GM18951 (cell line): ENCODE data around the gene SRD5A2.

Source experiments
- POLR2A ChIP-seq: IDR thresholded peaks from 4 replicates; pipeline ENCODE4 v1.6.1; 2011; ENCODE audit warnings: mild to moderate bottlenecking; ENCODE audit not compliant: insufficient read length, insufficient read depth; ENCODE audit errors: extremely low read depth
- in situ Hi-C: fragments of 300-500 bp; cut with MboI; formaldehyde crosslinking; loops from one replicate; pipeline ENCODE4 v1.12.0; 2022; ENCODE audit warnings: low sequenced_read_pairs, mixed read lengths, inconsistent platforms; ENCODE audit not compliant: unreplicated experiment

The SRD5A2 gene

DNA sequence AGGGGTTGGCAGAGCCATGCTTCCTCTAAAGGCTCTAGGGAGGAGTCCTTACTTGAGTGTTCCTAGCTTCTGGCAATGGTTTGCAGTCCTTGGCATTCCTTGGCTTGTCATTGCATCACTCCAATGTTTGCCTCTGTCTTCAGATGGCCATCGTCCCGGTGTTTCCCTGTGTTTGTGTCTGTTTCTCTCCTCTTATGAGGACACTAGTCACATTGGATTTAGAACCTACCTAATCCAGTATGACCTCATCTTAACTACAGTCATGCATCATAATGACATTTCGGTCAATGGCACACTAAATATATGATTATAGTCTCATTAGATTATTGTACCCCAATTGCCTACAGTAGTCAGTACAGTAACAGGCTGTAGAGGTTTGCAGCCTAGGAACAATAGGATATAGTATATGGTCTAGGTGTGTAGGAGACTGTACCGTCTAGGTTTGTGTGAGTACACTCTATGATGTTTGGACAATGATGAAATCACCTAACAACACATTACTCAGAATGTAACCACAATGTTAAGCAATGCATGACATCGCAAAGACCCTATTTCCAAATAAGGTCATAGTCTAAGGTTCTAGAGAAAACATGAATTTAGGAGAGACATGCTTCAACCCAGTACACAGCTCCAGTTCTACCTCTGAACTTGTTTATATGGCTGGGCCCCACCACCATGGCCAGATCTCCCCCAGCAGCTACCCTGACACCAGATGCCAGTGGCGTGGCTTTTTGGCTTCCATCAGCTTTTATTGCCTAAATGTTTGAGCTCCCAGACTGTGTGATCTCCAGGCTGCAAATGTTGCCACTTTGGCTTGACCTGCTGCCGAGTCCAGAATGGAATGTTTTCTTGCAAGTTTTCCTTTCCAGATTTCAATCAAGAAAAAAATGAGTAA is 22.1 kb downstream of the SRD5A2 start:
- in situ Hi-C loops = no loop called here
- TF ChIP-seq POLR2A = no peak

- TF ChIP-seq POLR2A = no peak
- in situ Hi-C loops = no loop called here
Observed at GRCh38 chr2:31556940-31557339, 23.8 kb downstream of the SRD5A2 start.

GRCh38 chr2:31555967-31556706 is 24.6 kb downstream of the SRD5A2 start:
- TF ChIP-seq POLR2A = no peak
- in situ Hi-C loops = no loop called here

- in situ Hi-C loops = no loop called here
- TF ChIP-seq POLR2A = no peak
Observed at GRCh38 chr2:31553362-31553761, 27.4 kb downstream of the SRD5A2 start.

GRCh38 chr2:31547485-31547884 is 33.3 kb downstream of the SRD5A2 start:
- in situ Hi-C loops = no loop called here
- no peak for TF ChIP-seq POLR2A

DNA sequence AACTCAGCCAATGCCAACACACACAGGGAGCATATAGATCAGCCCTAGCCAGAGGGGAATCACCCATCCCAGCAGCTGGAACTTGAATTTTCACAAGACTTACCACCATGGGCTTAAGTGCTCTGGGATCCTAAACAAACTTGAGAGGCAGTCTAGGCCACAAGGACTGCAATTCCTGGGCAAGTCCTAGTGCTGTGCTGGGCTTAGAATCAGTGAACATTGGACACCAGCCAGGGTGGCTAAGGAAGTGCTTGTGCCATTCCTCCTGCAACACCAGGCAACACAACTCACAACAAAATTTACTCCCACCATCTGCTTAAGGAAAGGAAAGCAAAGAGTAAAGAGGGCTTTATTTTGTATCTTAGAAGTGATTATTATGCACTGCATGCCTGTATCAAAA is 38.9 kb downstream of the SRD5A2 start:
- no peak for TF ChIP-seq POLR2A
- in situ Hi-C loops = no loop called here

DNA sequence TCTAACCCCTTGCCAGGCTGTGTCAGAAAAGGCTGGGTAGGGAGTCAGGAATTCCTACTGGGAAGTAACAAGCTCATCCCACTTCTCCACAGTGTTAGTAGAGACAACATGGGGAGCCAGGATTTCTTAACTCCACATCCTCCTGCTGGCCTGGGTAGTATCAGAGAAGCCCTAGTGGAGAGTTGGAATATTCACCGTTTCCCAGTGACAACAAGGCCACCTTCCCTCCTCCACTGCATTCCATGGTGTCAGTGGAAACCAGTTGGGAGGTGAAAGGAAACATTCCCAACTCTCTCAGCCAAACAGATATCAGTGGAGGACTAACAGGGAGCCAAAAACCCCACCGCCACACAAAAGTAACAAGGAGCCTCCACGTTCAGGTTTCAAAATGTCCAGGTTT is 41.2 kb downstream of the SRD5A2 start:
- in situ Hi-C loops = no loop called here
- no peak for TF ChIP-seq POLR2A

DNA sequence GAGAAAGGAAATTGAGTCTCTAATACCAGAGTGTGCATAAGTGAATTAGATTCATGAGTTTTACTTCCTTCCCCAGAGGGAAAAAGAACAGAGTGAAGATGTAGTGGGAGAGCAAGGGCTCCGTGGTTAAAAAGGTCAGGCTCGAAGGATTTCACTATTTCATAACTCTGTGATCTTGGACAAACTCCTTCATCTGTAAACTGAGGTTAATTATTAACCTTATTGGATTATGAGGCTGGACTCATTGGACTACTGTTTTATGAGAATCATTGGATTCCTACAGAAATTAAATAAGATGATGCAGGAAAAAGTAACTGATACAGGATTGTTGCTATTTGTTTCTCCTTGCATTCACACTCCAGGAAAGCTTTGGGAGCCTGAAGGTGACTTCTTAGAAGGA is 45.0 kb downstream of the SRD5A2 start:
- in situ Hi-C loops = no loop called here
- no peak for TF ChIP-seq POLR2A

DNA sequence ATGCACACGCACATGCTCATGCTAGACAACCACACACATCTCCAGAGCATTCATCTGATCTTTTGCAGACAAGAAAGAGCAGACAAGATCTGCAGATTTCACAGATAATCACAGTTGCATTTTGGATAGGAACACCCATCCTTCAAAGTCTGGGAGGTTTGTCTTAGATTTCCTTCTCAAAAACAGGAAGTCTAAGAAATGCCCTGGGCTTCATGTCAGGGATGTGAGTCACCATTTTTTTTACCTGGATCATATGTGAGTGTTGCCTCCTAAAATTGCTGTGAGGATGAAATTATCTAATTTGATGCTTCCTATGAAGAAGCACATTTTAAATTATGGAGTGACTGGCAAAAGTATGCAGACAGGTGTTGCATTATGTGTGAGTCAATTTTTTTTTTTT is 46.1 kb downstream of the SRD5A2 start:
- in situ Hi-C loops = no loop called here
- no peak for TF ChIP-seq POLR2A

DNA sequence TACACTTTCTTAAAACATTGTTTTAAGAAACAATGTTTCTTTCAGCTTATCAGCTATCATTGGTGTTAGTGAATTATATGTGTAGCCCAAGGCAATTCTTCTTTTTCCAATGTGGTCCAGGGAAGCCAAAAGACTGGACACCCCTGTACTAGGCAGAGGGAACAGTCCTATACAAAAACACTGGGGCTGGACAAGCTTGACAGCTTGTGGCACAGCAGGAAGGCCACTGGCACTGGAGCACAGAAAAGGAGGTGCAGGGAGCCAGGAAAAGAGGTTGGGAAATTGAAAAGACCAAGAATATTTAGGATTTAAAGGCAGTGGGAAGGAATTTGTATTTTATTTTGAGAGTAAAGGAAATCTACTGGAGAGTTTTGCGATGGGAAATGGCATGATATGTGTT is 47.7 kb downstream of the SRD5A2 start:
- no peak for TF ChIP-seq POLR2A
- in situ Hi-C loops = no loop called here

DNA sequence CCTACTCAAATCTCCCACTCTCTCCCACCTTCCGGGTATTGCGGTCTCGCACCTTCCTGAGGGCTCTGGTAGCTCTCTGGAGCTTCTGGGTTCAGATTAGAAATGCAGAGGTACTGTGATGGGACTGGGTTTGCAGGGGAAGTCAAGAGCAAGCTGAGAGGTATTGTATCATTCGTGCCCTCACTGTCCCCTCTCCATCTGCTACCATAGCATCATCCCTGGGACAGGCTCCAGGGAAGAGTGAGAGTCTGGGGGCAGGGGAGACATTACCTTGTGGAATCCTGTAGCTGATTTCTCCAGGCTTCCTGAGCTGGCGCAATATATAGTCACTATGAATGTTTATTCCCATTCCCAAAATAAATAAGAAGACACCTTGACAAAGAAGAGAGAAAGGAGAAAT is 49.6 kb downstream of the SRD5A2 start:
- TF ChIP-seq POLR2A = no peak
- in situ Hi-C loops = no loop called here

DNA sequence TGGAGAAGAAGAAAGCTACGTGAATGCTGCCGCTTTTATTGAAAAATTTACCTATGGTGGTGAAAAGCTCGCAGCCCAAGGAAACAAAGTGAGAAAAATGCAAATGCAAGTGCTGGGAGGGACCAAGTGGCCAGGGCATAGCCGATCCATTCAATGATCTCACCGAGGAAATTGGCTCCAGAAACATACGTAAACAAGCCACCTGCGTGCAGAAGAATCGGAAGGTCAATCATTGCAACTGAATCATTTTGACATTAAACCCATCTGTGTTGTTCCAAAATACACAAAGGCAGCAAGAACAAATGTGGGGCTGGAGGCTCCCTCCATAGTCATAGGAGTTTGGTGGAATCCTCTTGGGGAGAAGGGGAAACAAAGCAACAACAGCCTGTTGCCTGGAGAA is 51.5 kb downstream of the SRD5A2 start:
- in situ Hi-C loops = loop anchor here (10.0 kb wide), 1 partner anchor 814 kb away; no protein-coding TSS in a partner anchor

GRCh38 chr2:31528823-31529222 is 51.9 kb downstream of the SRD5A2 start:
- no peak for TF ChIP-seq POLR2A
- in situ Hi-C loops = loop anchor here (10.0 kb wide), 1 partner anchor 814 kb away; no protein-coding TSS in a partner anchor

More for the DNA sequence above, 51.5 kb downstream of the SRD5A2 start:
- TF ChIP-seq POLR2A = no peak
